ENCODE results near the gene MYO5B.

- TF ChIP-seq CTCF (IDR thresholded peaks at IDR 0.05; ENCODE audit: low read depth, low read length, poor library complexity, severe bottlenecking) (no peak), EZH2phosphoT487 (IDR thresholded peaks at IDR 0.05; ENCODE audit: borderline replicate concordance, low read length) (no peak)
Observed at GRCh38 chr18:49933530-49934128, 261.3 kb downstream of the MYO5B start.

Data from DOHH2 (cell line).